Astrocyte (in vitro differentiated cells and primary cell): ENCODE measurements around the gene NSD2. TPM values are rescaled to one million over a fixed set of nuclear protein-coding genes. Genes with fewer than 3 reads are reported as not detected.

Source experiments
- DNase-seq: peaks from one replicate; pipeline ENCODE4 v3.0.0-alpha.2; 2010; ENCODE audit warnings: low read depth
- FAIRE-seq: peaks from 2 replicates; lab custom pipeline; 2011; peaks lifted over from hg19 to GRCh38; lab: Jason Lieb, UNC
- H2AFZ ChIP-seq: 2 replicates; pipeline ENCODE4 v1.6.0; 2012; ENCODE audit warnings: low read depth, low read length, inconsistent platforms
- H3K27ac ChIP-seq: 2 replicates; pipeline ENCODE4 v1.5.1; 2011; ENCODE audit warnings: low read depth, low read length, inconsistent platforms
- H3K27me3 ChIP-seq: 2 replicates; pipeline ENCODE4 v1.6.0; 2011; ENCODE audit warnings: low read length, inconsistent platforms; ENCODE audit not compliant: insufficient read depth
- H3K36me3 ChIP-seq: 2 replicates; pipeline ENCODE4 v1.5.1; 2011; ENCODE audit warnings: low read length, inconsistent platforms; ENCODE audit not compliant: insufficient read depth
- H3K4me1 ChIP-seq: 2 replicates; pipeline ENCODE4 v1.5.1; 2011; ENCODE audit warnings: low read length, inconsistent platforms; ENCODE audit not compliant: insufficient read depth
- H3K4me2 ChIP-seq: 2 replicates; pipeline ENCODE4 v1.6.0; 2012; ENCODE audit warnings: low read length, inconsistent platforms
- H3K4me3 ChIP-seq: 2 replicates; pipeline ENCODE4 v1.5.1; 2011; ENCODE audit warnings: low read depth, mild to moderate bottlenecking, low read length, inconsistent platforms; ENCODE audit not compliant: insufficient read depth
- H3K79me2 ChIP-seq: 2 replicates; pipeline ENCODE4 v1.6.0; 2012; ENCODE audit warnings: mild to moderate bottlenecking, low read length, inconsistent platforms; ENCODE audit not compliant: insufficient read depth
- H3K9ac ChIP-seq: 2 replicates; pipeline ENCODE4 v1.6.0; 2012; ENCODE audit warnings: mild to moderate bottlenecking, low read length, inconsistent platforms
- H3K9me3 ChIP-seq: 2 replicates; pipeline ENCODE4 v1.5.1; 2012; ENCODE audit warnings: low read depth, mild to moderate bottlenecking, low read length, inconsistent platforms; ENCODE audit not compliant: insufficient read depth
- H4K20me1 ChIP-seq: 2 replicates; pipeline ENCODE4 v1.6.0; 2012; ENCODE audit warnings: low read length, inconsistent platforms; ENCODE audit not compliant: insufficient read depth
- H3K27ac Mint-ChIP-seq: one replicate; pipeline ENCODE4 v1.8.0; 2021; ENCODE audit warnings: mild to moderate bottlenecking, mixed read lengths; ENCODE audit not compliant: unreplicated experiment
- H3K27me3 Mint-ChIP-seq: one replicate; pipeline ENCODE4 v1.8.0; 2021; ENCODE audit warnings: low read depth, mixed read lengths; ENCODE audit not compliant: unreplicated experiment
- H3K36me3 Mint-ChIP-seq: one replicate; pipeline ENCODE4 v1.8.0; 2021; ENCODE audit warnings: low read depth, mixed read lengths; ENCODE audit not compliant: unreplicated experiment
- H3K4me1 Mint-ChIP-seq: one replicate; pipeline ENCODE4 v1.8.0; 2021; ENCODE audit warnings: low read depth, mixed read lengths; ENCODE audit not compliant: unreplicated experiment
- H3K4me3 Mint-ChIP-seq: one replicate; pipeline ENCODE4 v1.8.0; 2021; ENCODE audit warnings: mild to moderate bottlenecking, moderate library complexity, mixed read lengths; ENCODE audit not compliant: unreplicated experiment
- H3K9me3 Mint-ChIP-seq: one replicate; pipeline ENCODE4 v1.8.0; 2021; ENCODE audit warnings: mild to moderate bottlenecking, mixed read lengths; ENCODE audit not compliant: unreplicated experiment
- EZH2 ChIP-seq: IDR thresholded peaks from 2 replicates; pipeline ENCODE4 v1.6.1; 2012; ENCODE audit warnings: mild to moderate bottlenecking, low read length, inconsistent platforms; ENCODE audit not compliant: insufficient read depth
- total RNA-seq: library from RNA; stranded (reverse); gene quantifications from 2 replicates; pipeline ENCODE4 v1.2.1, GENCODE V29; 2021
- TF ChIP-seq, protein P1 (sequence below): IDR thresholded peaks from 2 replicates; pipeline ENCODE4 v1.5.1; 2011; ENCODE audit warnings: low read depth, mild to moderate bottlenecking, inconsistent platforms, low read length, moderate library complexity; ENCODE audit not compliant: insufficient read depth

The NSD2 gene
- total RNA-seq, 1 donor from 2014 or later: 31.3 TPM

DNA sequence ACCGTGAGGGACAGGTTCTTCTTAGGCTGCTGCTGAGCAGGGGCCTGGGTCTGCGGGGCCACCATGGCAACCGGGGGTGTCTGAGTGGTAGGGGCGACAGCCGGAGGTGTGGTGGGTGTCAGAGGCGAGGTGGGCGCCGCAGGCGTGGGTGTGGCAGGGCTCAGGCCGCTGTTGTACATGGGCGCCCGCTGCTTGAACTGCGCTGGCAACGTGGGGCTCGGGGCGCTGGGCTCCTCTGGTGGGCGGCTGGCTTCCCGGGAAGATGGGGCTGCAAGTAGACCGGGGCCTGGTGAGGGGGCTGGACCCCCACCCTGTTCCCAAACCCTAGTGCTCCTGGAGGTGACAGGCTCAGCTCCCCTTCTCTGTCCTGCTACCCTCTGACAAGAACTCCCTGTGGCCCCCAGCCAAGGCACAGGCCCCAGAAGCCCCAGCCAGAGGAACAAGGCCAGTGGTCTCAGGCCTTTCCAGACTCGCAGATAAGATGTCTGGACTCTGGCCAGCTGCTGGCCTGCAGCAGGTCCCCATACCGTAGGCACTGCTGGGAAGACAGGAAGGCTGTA, 112.7 kb downstream of the NSD2 start:
- no peak overlapping the region for H3K4me3 Mint-ChIP-seq
- Histone ChIP-seq H3K4me1 (no peaks in the 10 kb centered on the region), H3K36me3 (peaks cover 21% of the 10 kb centered on the region), H3K27ac (no peak overlapping the region), H2AFZ (no peak overlapping the region), H3K9me3 (no peaks in the 10 kb centered on the region), H4K20me1 (peaks cover 14% of the 10 kb centered on the region), H3K4me3 (no peak overlapping the region), H3K4me2 (no peak overlapping the region), H3K9ac (no peak overlapping the region), H3K27me3 (no peaks in the 10 kb centered on the region), H3K79me2 (peaks cover 4% of the 10 kb centered on the region)
- no peaks in the 10 kb centered on the region for H3K27me3 Mint-ChIP-seq
- no peak overlapping the region for H3K27ac Mint-ChIP-seq
- peaks cover 8% of the 10 kb centered on the region for H3K36me3 Mint-ChIP-seq
- no peaks in the 10 kb centered on the region for H3K9me3 Mint-ChIP-seq
- no peak for FAIRE-seq
- TF ChIP-seq, protein P1, sequence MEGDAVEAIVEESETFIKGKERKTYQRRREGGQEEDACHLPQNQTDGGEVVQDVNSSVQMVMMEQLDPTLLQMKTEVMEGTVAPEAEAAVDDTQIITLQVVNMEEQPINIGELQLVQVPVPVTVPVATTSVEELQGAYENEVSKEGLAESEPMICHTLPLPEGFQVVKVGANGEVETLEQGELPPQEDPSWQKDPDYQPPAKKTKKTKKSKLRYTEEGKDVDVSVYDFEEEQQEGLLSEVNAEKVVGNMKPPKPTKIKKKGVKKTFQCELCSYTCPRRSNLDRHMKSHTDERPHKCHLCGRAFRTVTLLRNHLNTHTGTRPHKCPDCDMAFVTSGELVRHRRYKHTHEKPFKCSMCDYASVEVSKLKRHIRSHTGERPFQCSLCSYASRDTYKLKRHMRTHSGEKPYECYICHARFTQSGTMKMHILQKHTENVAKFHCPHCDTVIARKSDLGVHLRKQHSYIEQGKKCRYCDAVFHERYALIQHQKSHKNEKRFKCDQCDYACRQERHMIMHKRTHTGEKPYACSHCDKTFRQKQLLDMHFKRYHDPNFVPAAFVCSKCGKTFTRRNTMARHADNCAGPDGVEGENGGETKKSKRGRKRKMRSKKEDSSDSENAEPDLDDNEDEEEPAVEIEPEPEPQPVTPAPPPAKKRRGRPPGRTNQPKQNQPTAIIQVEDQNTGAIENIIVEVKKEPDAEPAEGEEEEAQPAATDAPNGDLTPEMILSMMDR: no peak
- no peak for TF ChIP-seq EZH2
- H3K4me1 Mint-ChIP-seq: no peaks in the 10 kb centered on the region
- DNase-seq: no peak

DNA sequence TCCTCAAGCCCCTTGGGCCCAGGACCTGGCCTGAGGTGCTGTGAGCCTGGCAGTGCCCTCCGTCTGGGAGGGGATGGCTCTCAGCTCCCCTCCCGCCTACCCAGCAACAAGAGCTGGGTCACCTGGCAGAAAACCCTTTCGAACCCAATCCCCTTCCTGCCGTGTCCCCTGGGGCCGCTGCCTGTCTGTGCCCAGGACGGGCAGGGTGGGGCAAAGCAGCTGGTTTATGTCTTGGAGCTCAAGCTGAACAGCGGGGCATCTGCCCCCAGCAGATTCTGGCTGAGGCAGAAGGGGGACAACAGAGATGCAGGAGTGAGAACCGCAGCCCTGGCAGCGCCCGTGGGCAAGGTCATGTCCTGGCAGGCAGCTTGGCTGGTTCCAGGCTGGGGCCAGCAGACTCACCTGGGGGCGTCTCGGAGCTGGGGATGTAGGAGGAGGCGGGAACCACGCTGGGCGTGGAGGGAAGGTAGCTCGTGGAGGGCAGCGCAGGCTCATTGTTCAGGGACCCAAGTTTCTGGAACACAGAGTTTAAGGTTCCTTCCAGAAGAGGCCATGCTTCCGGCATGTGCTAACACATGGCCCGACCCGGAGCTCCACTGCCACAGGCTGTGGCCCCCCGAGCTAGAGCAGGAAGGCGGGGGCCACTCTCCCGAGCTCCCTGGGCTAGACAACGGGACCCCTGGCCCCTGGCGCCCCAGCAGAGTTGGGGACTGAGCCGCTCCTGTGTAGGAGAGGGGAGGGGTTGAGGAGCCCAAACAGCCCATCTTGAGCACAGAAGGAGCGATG, 113.4 kb downstream of the NSD2 start:
- Histone ChIP-seq H3K27ac (no peak overlapping the region), H3K4me1 (no peaks in the 10 kb centered on the region), H2AFZ (no peak overlapping the region), H3K36me3 (peaks cover 22% of the 10 kb centered on the region), H3K9me3 (no peaks in the 10 kb centered on the region), H4K20me1 (peaks cover 14% of the 10 kb centered on the region), H3K27me3 (no peaks in the 10 kb centered on the region), H3K79me2 (peaks cover 4% of the 10 kb centered on the region), H3K4me3 (no peak overlapping the region), H3K9ac (no peak overlapping the region), H3K4me2 (no peak overlapping the region)
- Mint-ChIP-seq H3K27me3 (no peaks in the 10 kb centered on the region), H3K27ac (no peak overlapping the region), H3K36me3 (peaks cover 13% of the 10 kb centered on the region), H3K4me1 (no peaks in the 10 kb centered on the region), H3K4me3 (no peak overlapping the region), H3K9me3 (no peaks in the 10 kb centered on the region)
- TF ChIP-seq, protein P1: no peak
- no peak for TF ChIP-seq EZH2
- DNase-seq (no peak), FAIRE-seq (no peak)

DNA sequence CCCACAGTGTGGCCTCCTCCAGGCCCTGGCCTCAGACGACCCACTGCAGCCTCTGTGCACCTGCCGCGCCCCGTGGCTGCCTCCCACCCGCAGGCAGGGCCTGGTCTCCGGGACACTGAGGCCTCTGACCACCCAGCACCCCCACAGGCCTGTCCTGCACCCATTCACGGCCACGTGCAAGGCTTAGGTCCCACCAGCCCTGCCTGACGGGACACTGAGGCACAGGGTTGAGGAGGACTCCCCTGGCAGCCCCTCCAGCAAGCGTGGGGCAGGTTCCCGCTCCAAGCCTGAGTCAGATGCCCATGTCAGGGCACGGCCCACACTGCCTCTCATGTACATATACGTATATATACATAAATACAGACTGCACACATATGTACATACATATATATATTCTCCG, 114.1 kb downstream of the NSD2 start:
- Mint-ChIP-seq H3K36me3 (peaks cover 13% of the 10 kb centered on the region), H3K27me3 (no peaks in the 10 kb centered on the region), H3K4me3 (no peak overlapping the region), H3K9me3 (no peaks in the 10 kb centered on the region), H3K4me1 (no peaks in the 10 kb centered on the region), H3K27ac (no peak overlapping the region)
- no peaks in the 10 kb centered on the region for H3K27me3 ChIP-seq
- DNase-seq (no peak), FAIRE-seq (no peak)
- H3K4me1 ChIP-seq: no peaks in the 10 kb centered on the region
- H4K20me1 ChIP-seq: peaks cover 14% of the 10 kb centered on the region
- H3K9me3 ChIP-seq: no peaks in the 10 kb centered on the region
- peaks cover 20% of the 10 kb centered on the region for H3K36me3 ChIP-seq
- no peak overlapping the region for H3K27ac ChIP-seq
- H3K4me3 ChIP-seq: no peak overlapping the region
- no peak overlapping the region for H3K9ac ChIP-seq
- H2AFZ ChIP-seq: no peak overlapping the region
- TF ChIP-seq, protein P1: no peak
- no peak for TF ChIP-seq EZH2
- H3K79me2 ChIP-seq: peaks cover 4% of the 10 kb centered on the region
- no peak overlapping the region for H3K4me2 ChIP-seq
